Hepatocyte (in vitro differentiated cells): ENCODE measurements around the gene CORIN.

Source experiments
- CTCF ChIP-seq: fragments of 200-600 bp; sonication (generic); IDR thresholded peaks from 2 replicates; pipeline ENCODE4 v1.5.1; 2016; ENCODE audit warnings: antibody characterized with exemption, mild to moderate bottlenecking; ENCODE audit not compliant: poor library complexity
- EZH2 ChIP-seq: fragments of 200-600 bp; sonication (generic); IDR thresholded peaks from 2 replicates; pipeline ENCODE4 v1.6.1; 2016; ENCODE audit warnings: antibody characterized with exemption, mild to moderate bottlenecking, borderline replicate concordance
- EZH2phosphoT487 ChIP-seq: fragments of 200-600 bp; sonication (generic); IDR thresholded peaks from one replicate; pipeline ENCODE4 v1.6.1; 2018; ENCODE audit warnings: antibody characterized with exemption, mild to moderate bottlenecking, low read depth, moderate library complexity; ENCODE audit not compliant: unreplicated experiment, severe bottlenecking

DNA sequence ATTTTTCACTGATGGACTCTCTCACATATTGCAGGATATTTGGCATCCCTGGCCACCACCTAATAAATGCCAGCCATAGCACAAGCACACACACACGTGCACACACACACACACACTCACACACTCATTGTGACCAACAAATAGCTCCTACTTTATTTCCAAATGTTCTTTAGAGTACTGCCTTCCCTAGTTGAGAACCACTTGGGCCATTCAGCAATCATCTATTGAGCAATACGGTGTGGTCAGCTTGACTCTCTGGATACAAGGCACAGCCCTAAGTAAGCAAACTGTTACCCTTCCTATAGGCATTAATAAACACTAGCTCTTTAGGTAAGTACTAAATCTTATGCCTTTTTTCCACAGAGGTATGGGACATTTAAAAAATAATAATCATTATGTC is 21.1 kb downstream of the CORIN start:
- TF ChIP-seq CTCF (no peak), EZH2phosphoT487 (no peak), EZH2 (no peak)
